IPS-18c (cell line): ENCODE results near the gene TMEM37.

Experiments used
- H3K4me3 ChIP-seq: 2 replicates; pipeline ENCODE4 v1.7.0; 2013; ENCODE audit warnings: low read depth, mild to moderate bottlenecking, low read length, moderate library complexity; ENCODE audit not compliant: insufficient read depth
- H3K9me3 ChIP-seq: one replicate; pipeline ENCODE4 v1.6.1; 2013; ENCODE audit warnings: mild to moderate bottlenecking, low read length, moderate library complexity; ENCODE audit not compliant: control insufficient read depth, insufficient read depth

The TMEM37 gene

GRCh38 chr2:119481501-119482455 is 50.1 kb downstream of the TMEM37 start:
- Histone ChIP-seq H3K4me3 (no peak overlapping the region), H3K9me3 (no peaks in the 10 kb centered on the region)

GRCh38 chr2:119482481-119483394 is 51.1 kb downstream of the TMEM37 start:
- Histone ChIP-seq H3K4me3 (no peak overlapping the region), H3K9me3 (no peaks in the 10 kb centered on the region)

GRCh38 chr2:119483395-119483753 is 51.7 kb downstream of the TMEM37 start:
- H3K9me3 ChIP-seq: no peaks in the 10 kb centered on the region
- H3K4me3 ChIP-seq: no peak overlapping the region

- H3K9me3 ChIP-seq: no peaks in the 10 kb centered on the region
Observed at GRCh38 chr2:119483896-119484718, 52.5 kb downstream of the TMEM37 start.

GRCh38 chr2:119484834-119485233 is 53.2 kb downstream of the TMEM37 start:
- Histone ChIP-seq H3K9me3 (no peaks in the 10 kb centered on the region), H3K4me3 (no peak overlapping the region)

More at GRCh38 chr2:119483896-119484718, 52.5 kb downstream of the TMEM37 start:
- no peak overlapping the region for H3K4me3 ChIP-seq

- no peak overlapping the region for H3K4me3 ChIP-seq
- H3K9me3 ChIP-seq: no peaks in the 10 kb centered on the region
Observed at GRCh38 chr2:119485336-119486110, 53.9 kb downstream of the TMEM37 start.

- Histone ChIP-seq H3K9me3 (no peaks in the 10 kb centered on the region), H3K4me3 (no peak overlapping the region)
Observed at GRCh38 chr2:119486196-119486827, 54.7 kb downstream of the TMEM37 start.

GRCh38 chr2:119486886-119487285 is 55.2 kb downstream of the TMEM37 start:
- no peak overlapping the region for H3K4me3 ChIP-seq
- H3K9me3 ChIP-seq: no peaks in the 10 kb centered on the region

- no peaks in the 10 kb centered on the region for H3K9me3 ChIP-seq
- H3K4me3 ChIP-seq: no peak overlapping the region
Observed at GRCh38 chr2:119487434-119488244, 56.0 kb downstream of the TMEM37 start.
